Measurements from ENCODE around the gene SPECC1L.

The SPECC1L gene

DNA sequence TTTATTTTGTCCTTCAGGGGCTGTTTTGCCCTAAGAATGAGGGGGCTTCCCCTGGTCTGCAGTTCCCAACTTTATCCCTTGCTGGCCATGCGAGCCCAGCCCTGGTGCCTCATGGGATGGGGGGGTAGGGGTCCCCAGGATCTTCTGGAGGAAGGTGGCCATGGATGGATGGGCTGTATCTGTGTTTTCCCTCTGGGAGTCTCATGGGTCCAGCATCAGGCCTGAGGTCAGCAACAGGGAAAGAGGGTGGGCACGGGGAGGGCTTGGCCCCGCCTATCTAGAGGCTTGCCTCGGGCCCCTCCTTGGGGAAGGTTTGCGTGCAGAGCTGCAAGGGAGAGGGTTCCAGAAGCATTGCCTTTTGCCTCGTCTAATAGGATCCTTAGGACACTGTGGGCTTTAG is 146.0 kb downstream of the SPECC1L start:
- Histone ChIP-seq H3K9me2 (replicated peaks; ENCODE audit: insufficient read depth, low read length) (no peaks in the 10 kb centered on the region), H3K9ac (ENCODE audit: low read length) (no peak overlapping the region), H4K20me1 (ENCODE audit: low read depth, low read length) (no peaks in the 10 kb centered on the region), H3K79me2 (ENCODE audit: insufficient read depth, low read length) (no peaks in the 10 kb centered on the region), H3K36me3 (ENCODE audit: low read length) (no peaks in the 10 kb centered on the region), H3K4me2 (ENCODE audit: low read depth, low read length, poor library complexity, severe bottlenecking) (no peak overlapping the region), H3K9me3 (ENCODE audit: insufficient read depth, low read length) (no peaks in the 10 kb centered on the region), H3K27ac (ENCODE audit: low read depth, low read length) (no peak overlapping the region), H2AFZ (ENCODE audit: low read depth, low read length, severe bottlenecking) (no peak overlapping the region), H3K27me3 (ENCODE audit: low read length) (no peaks in the 10 kb centered on the region), H3F3A (ENCODE audit: insufficient read depth) (no peaks in the 10 kb centered on the region), H3K4me3 (ENCODE audit: insufficient read depth, low read length, poor library complexity, severe bottlenecking) (no peak overlapping the region)
- no peak for TF ChIP-seq EZH2phosphoT487 (conservative IDR thresholded peaks at IDR 0.05; ENCODE audit: low read length)
- TF ChIP-seq, protein P1, sequence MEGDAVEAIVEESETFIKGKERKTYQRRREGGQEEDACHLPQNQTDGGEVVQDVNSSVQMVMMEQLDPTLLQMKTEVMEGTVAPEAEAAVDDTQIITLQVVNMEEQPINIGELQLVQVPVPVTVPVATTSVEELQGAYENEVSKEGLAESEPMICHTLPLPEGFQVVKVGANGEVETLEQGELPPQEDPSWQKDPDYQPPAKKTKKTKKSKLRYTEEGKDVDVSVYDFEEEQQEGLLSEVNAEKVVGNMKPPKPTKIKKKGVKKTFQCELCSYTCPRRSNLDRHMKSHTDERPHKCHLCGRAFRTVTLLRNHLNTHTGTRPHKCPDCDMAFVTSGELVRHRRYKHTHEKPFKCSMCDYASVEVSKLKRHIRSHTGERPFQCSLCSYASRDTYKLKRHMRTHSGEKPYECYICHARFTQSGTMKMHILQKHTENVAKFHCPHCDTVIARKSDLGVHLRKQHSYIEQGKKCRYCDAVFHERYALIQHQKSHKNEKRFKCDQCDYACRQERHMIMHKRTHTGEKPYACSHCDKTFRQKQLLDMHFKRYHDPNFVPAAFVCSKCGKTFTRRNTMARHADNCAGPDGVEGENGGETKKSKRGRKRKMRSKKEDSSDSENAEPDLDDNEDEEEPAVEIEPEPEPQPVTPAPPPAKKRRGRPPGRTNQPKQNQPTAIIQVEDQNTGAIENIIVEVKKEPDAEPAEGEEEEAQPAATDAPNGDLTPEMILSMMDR (IDR thresholded peaks at IDR 0.05; ENCODE audit: insufficient read depth, low read length, poor library complexity, severe bottlenecking), result no peak

DNA sequence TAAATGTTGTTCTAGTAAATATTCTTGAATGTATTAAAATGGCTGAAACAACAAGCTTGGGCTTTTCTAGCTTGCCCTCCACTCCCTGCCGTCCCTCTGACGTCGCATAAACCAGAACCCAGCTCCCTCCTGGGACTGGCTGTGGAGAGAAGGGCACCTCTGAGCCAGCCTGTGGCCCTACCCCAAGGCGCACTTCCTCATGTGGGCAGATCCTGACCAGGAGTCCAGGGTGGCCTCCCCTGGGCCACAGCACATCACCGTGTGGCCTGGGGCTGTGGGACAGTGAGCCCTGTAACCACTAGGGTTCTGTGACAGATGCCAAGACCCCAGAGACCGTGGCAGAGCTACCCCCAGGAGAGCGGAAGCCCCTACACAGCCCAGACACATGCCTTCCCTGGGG is 146.6 kb downstream of the SPECC1L start:
- no peaks in the 10 kb centered on the region for H4K20me1 ChIP-seq (ENCODE audit: low read depth, low read length)
- H3K9me3 ChIP-seq (ENCODE audit: insufficient read depth, low read length), result no peaks in the 10 kb centered on the region
- H3K27ac ChIP-seq (ENCODE audit: low read depth, low read length), result no peak overlapping the region
- H3K9me2 ChIP-seq (replicated peaks; ENCODE audit: insufficient read depth, low read length), result no peaks in the 10 kb centered on the region
- H3K36me3 ChIP-seq (ENCODE audit: low read length), result no peaks in the 10 kb centered on the region
- H2AFZ ChIP-seq (ENCODE audit: low read depth, low read length, severe bottlenecking), result no peak overlapping the region
- no peak for TF ChIP-seq EZH2phosphoT487 (conservative IDR thresholded peaks at IDR 0.05; ENCODE audit: low read length)
- no peak overlapping the region for H3K9ac ChIP-seq (ENCODE audit: low read length)
- no peaks in the 10 kb centered on the region for H3K27me3 ChIP-seq (ENCODE audit: low read length)
- no peaks in the 10 kb centered on the region for H3F3A ChIP-seq (ENCODE audit: insufficient read depth)
- H3K79me2 ChIP-seq (ENCODE audit: insufficient read depth, low read length), result no peaks in the 10 kb centered on the region
- H3K4me2 ChIP-seq (ENCODE audit: low read depth, low read length, poor library complexity, severe bottlenecking), result no peak overlapping the region
- no peak overlapping the region for H3K4me3 ChIP-seq (ENCODE audit: insufficient read depth, low read length, poor library complexity, severe bottlenecking)

DNA sequence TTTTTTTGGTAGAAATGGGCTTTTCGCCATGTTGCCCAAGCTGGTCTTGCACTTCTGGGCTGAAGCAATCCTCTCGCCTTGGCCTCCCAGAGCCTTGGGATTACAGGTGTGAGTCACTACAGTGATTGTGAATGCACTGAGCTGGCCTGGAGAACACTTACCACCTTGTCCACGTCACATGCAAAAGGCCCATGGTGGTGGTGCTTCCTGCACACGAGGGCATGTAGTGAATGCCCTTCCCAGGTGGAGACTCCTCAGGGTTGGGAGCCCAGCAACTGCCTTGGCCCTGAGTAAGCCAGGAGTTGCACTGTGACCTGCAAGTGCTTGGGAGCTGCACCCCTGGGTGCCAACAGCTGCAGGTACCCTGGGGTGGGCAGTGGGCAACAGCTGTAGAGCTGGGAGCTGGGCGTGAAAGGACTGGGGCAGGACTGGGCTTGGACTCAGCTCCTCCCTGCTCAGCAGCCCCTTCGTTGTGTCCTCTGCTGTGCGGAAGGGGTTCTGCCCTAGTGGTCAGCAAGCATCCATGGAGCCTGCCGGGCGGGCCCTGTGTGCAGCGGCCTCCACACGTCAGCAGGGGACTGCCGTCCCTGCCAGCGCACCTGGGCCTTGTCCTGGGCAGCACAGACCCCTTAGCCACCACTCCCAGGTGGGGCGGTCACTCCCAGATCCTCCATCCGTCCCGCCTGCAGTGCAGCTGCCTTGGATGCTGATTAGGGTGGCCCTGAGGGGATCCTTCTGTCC is 147.4 kb downstream of the SPECC1L start:
- Histone ChIP-seq H3K9me3 (ENCODE audit: insufficient read depth, low read length) (no peaks in the 10 kb centered on the region), H2AFZ (ENCODE audit: low read depth, low read length, severe bottlenecking) (no peak overlapping the region), H3K27me3 (ENCODE audit: low read length) (no peaks in the 10 kb centered on the region), H3F3A (ENCODE audit: insufficient read depth) (no peaks in the 10 kb centered on the region), H3K27ac (ENCODE audit: low read depth, low read length) (no peak overlapping the region), H4K20me1 (ENCODE audit: low read depth, low read length) (no peaks in the 10 kb centered on the region), H3K4me2 (ENCODE audit: low read depth, low read length, poor library complexity, severe bottlenecking) (no peak overlapping the region), H3K36me3 (ENCODE audit: low read length) (no peaks in the 10 kb centered on the region), H3K79me2 (ENCODE audit: insufficient read depth, low read length) (no peaks in the 10 kb centered on the region), H3K9me2 (replicated peaks; ENCODE audit: insufficient read depth, low read length) (no peaks in the 10 kb centered on the region), H3K4me3 (ENCODE audit: insufficient read depth, low read length, poor library complexity, severe bottlenecking) (no peak overlapping the region), H3K9ac (ENCODE audit: low read length) (no peak overlapping the region)
- TF ChIP-seq, protein P1 (IDR thresholded peaks at IDR 0.05; ENCODE audit: insufficient read depth, low read length, poor library complexity, severe bottlenecking), result no peak
- no peak for TF ChIP-seq EZH2phosphoT487 (conservative IDR thresholded peaks at IDR 0.05; ENCODE audit: low read length)

DNA sequence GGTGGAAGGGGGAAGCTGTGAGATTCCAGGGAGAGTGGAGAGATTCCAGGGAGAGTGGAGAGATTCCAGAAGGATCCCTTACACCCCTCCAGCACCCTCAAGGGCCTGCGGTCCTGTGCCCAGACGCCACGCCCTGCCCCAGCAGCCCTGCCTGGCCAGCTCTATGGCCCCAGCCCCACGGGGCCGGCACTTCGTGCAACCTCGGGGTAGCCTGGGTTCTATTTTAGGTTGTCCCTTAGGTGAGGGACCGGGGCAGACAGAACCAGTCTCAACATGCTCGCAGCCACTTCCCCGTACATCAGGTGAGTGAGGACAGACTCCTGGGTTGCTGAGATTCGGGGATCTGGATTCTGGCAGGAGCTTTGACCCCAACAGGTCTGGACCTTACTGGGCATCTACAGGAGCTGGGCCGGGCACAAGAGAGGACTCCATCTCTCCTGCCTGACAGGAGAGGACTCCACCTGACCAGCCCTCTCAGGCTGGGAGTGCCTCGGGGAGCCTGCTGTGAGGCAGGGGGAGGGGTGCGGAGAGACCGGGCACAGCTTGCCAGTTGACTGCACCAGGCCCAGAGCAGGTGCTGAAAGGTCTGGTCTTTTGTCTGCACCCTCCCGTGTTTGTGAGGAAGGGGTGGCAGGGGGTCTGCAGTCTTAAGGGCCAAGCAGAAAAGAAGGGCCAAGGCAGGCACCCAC is 148.3 kb downstream of the SPECC1L start:
- H4K20me1 ChIP-seq (ENCODE audit: low read depth, low read length), result no peaks in the 10 kb centered on the region
- no peaks in the 10 kb centered on the region for H3K9me2 ChIP-seq (replicated peaks; ENCODE audit: insufficient read depth, low read length)
- no peak overlapping the region for H3K4me2 ChIP-seq (ENCODE audit: low read depth, low read length, poor library complexity, severe bottlenecking)
- no peak overlapping the region for H3K9ac ChIP-seq (ENCODE audit: low read length)
- H3K27me3 ChIP-seq (ENCODE audit: low read length), result no peaks in the 10 kb centered on the region
- no peak overlapping the region for H2AFZ ChIP-seq (ENCODE audit: low read depth, low read length, severe bottlenecking)
- no peaks in the 10 kb centered on the region for H3F3A ChIP-seq (ENCODE audit: insufficient read depth)
- H3K27ac ChIP-seq (ENCODE audit: low read depth, low read length), result no peak overlapping the region
- H3K79me2 ChIP-seq (ENCODE audit: insufficient read depth, low read length), result no peaks in the 10 kb centered on the region
- no peaks in the 10 kb centered on the region for H3K36me3 ChIP-seq (ENCODE audit: low read length)
- TF ChIP-seq, protein P1 (IDR thresholded peaks at IDR 0.05; ENCODE audit: insufficient read depth, low read length, poor library complexity, severe bottlenecking), result no peak
- no peak for TF ChIP-seq EZH2phosphoT487 (conservative IDR thresholded peaks at IDR 0.05; ENCODE audit: low read length)
- no peak overlapping the region for H3K4me3 ChIP-seq (ENCODE audit: insufficient read depth, low read length, poor library complexity, severe bottlenecking)
- H3K9me3 ChIP-seq (ENCODE audit: insufficient read depth, low read length), result no peaks in the 10 kb centered on the region

Measured in SU-DHL-6 (cell line).